ENCODE measurements around the gene MT1X. TPM values are rescaled to one million over a fixed set of nuclear protein-coding genes. Genes with fewer than 3 reads are reported as not detected.

The MT1X gene
- 28.8 TPM for total RNA-seq

DNA sequence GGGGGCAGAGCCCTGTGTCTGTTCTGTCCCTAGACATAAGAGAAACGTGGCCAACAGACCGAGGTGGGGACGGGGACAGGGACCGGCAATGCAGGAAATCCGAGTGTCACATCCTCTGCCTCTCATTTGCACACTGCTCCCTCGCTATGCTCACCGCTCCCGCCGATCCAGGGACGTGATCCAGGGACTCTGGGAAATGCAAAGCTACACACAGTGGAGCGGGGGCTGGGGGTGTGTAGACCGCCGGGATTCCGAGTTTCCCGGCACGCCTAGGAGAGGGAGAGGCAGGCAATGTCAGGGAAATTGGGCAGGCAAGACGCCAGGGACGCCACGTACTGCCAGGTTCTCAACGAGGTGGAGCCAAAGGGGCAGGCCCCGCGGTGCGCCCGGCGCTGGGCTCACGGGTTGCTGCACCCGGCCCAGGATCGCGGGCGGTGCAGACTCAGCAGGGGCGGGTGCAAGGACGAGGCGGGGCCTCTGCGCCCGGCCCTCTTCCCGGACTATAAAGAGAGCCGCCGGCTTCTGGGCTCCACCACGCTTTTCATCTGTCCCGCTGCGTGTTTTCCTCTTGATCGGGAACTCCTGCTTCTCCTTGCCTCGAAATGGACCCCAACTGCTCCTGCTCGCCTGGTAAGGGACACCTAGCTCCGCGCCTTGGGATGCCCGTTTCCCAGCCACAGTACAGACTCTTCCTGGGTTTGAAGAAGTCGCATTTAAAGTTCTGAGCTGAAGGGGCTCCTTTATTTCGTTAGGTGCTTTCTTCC is at the start of gene MT1X:
MT1X (plus strand) TSS at position 532 of the 764 bp plus-strand sequence; CDS start at position 603, 71 bp downstream.
- Histone ChIP-seq H3K9me3 (ENCODE audit: low read depth, low read length) (no peaks in the 10 kb centered on the region), H3K4me1 (ENCODE audit: insufficient read depth, low read length) (peaks cover 22% of the 10 kb centered on the region), H3K27me3 (ENCODE audit: insufficient read depth, low read length) (no peaks in the 10 kb centered on the region), H3K4me3 (ENCODE audit: low read length) (peak within 1 kb of the TSS; percentile 61)

DNA sequence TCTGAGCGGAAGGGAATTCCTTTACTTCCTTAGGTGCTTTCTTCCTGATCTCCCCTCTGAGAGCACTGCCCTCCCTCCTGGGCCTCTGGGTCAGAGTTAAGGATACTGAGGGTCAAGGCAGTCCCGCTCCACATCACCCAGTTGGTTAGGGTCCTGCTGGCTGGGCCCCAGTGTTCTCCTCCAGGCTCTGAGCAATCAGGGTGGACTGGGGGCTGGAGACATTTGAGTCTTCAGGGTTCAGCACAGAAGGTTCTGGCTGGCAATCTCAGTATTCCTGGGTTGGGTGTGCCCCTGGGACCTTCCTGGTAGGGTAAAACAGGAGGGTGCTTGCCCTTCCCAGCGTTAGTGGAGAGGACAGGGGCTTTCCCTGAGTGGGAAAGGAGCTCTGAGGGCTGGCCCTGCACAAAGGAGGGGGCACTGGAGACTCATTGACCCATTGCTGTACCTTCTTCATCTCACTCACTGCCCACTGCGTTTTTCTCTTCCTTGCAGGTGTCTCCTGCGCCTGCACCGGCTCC is 49.4 kb upstream of the MT1X start:
- Histone ChIP-seq H3K4me3 (ENCODE audit: low read length) (no peak overlapping the region), H3K4me1 (ENCODE audit: insufficient read depth, low read length) (peaks cover 18% of the 10 kb centered on the region), H3K9me3 (ENCODE audit: low read depth, low read length) (no peaks in the 10 kb centered on the region), H3K27me3 (ENCODE audit: insufficient read depth, low read length) (peaks cover 82% of the 10 kb centered on the region)

DNA sequence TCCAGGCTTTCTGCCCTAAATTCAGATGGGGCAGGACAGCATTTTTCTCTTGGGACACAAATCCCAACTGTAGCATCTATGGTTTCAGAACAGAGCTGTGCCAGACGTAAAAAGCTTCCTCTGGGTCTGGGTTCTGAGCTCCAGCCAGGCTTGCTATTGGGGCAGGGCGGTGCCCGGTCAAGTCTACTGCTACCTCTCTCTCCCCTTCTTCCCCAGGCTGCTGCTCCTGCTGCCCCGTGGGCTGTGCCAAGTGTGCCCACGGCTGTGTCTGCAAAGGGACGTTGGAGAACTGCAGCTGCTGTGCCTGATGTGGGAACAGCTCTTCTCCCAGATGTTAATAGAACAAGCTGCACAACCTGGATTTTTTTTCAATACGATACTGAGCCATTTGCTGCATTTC is 48.7 kb upstream of the MT1X start:
- Histone ChIP-seq H3K4me3 (ENCODE audit: low read length) (no peak overlapping the region), H3K4me1 (ENCODE audit: insufficient read depth, low read length) (peaks cover 24% of the 10 kb centered on the region), H3K9me3 (ENCODE audit: low read depth, low read length) (no peaks in the 10 kb centered on the region), H3K27me3 (ENCODE audit: insufficient read depth, low read length) (peaks cover 88% of the 10 kb centered on the region)

DNA sequence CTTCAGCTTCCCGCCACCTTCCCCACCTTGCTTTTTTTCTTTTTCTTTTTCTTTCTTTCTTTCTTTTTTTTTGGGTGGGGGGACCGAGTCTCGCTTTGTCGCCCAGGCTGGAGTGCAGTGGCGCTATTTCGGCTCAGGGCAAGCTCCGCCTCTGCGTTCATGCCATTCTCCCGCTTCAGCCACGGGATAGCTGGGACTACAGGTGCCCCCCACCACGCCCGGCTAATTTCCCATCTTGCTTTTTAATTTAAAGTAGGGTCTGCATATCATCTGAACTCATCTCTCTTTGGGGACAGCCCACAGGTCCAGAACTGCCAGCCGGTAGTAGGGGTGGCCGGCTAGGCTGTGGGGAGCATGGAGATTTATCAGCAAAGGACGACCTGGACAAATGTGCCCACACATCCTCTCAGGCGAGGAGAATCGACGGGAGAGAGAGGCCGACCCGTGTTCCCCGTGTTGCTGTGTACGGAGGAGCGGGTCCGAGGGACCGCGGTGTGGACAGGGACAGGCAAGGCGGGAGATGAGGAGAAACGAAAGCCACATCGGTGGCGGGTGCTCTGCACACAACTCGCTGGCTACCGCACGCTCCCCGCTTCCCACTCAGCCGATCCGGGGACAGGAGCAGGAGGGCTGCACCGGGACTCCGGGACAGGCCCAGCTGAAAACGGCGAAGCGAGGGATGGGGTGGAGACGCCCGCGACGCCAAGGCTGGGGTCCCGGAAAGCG is 47.4 kb upstream of the MT1X start:
- Histone ChIP-seq H3K27me3 (ENCODE audit: insufficient read depth, low read length) (peaks cover 100% of the 10 kb centered on the region), H3K4me1 (ENCODE audit: insufficient read depth, low read length) (peaks cover 26% of the 10 kb centered on the region), H3K4me3 (ENCODE audit: low read length) (no peak overlapping the region), H3K9me3 (ENCODE audit: low read depth, low read length) (no peaks in the 10 kb centered on the region)

DNA sequence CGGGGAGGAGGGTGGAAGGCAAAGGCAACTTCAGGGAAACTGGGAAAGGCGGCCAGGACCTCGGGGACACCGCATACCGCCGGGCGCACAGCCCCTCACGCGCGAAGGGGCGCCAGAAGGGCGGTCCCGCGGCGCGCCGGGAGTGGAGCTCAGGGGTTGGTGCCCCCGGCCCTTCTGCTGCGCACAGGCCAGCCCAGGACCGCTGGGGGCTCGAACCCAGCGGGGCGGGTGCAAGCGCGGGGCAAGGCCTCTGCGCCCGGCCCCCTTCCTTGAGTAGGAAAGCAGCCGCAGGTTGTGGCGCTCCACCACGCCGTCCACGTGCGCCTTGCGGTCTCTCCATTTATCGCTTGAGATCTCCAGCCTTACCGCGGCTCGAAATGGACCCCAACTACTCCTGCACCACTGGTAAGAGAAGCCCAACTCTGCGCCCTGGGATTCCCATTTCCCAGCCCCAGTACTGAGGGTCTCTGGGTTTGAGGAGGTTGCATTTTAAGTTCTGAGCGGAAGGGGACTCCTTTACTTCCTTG is 46.8 kb upstream of the MT1X start:
- Histone ChIP-seq H3K4me3 (ENCODE audit: low read length) (no peak overlapping the region), H3K9me3 (ENCODE audit: low read depth, low read length) (no peaks in the 10 kb centered on the region), H3K27me3 (ENCODE audit: insufficient read depth, low read length) (peaks cover 98% of the 10 kb centered on the region), H3K4me1 (ENCODE audit: insufficient read depth, low read length) (peaks cover 26% of the 10 kb centered on the region)

DNA sequence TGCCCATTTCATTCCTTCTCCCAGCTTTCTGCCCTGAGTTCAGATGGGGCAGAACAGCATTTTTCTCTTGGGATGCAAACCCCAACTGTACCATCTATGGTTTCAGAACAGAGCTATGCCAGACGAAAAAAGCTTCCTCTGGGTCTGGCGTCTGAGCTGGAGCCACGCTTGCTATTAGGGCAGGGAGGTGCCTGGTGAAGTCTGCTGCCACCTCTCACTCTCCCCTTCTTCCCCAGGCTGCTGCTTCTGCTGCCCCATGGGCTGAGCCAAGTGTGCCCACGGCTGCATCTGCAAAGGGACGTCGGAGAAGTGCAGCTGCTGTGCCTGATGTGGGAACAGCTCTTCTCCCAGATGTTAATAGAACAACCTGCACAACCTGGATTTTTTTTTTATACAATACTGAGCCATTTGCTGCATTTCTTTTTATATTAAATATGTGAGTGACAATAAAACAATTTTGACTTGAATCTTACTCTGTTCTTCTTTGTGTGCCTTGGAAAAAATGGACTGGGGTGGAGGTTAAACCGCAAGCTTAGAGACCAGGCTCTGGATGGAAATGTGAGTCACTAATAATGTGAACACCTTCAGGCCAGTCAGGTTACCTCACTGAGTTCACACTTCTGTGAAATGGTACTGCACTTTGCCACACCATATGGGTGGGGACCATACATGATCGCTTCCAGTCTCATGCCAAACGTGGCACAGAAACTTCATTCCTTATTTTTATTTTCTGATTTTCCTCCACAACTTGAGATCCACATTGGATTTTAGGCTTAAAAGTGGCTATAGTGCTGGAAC is 45.5 kb upstream of the MT1X start:
- Histone ChIP-seq H3K4me1 (ENCODE audit: insufficient read depth, low read length) (peaks cover 26% of the 10 kb centered on the region), H3K9me3 (ENCODE audit: low read depth, low read length) (no peaks in the 10 kb centered on the region), H3K4me3 (ENCODE audit: low read length) (no peak overlapping the region), H3K27me3 (ENCODE audit: insufficient read depth, low read length) (peaks cover 98% of the 10 kb centered on the region)

DNA sequence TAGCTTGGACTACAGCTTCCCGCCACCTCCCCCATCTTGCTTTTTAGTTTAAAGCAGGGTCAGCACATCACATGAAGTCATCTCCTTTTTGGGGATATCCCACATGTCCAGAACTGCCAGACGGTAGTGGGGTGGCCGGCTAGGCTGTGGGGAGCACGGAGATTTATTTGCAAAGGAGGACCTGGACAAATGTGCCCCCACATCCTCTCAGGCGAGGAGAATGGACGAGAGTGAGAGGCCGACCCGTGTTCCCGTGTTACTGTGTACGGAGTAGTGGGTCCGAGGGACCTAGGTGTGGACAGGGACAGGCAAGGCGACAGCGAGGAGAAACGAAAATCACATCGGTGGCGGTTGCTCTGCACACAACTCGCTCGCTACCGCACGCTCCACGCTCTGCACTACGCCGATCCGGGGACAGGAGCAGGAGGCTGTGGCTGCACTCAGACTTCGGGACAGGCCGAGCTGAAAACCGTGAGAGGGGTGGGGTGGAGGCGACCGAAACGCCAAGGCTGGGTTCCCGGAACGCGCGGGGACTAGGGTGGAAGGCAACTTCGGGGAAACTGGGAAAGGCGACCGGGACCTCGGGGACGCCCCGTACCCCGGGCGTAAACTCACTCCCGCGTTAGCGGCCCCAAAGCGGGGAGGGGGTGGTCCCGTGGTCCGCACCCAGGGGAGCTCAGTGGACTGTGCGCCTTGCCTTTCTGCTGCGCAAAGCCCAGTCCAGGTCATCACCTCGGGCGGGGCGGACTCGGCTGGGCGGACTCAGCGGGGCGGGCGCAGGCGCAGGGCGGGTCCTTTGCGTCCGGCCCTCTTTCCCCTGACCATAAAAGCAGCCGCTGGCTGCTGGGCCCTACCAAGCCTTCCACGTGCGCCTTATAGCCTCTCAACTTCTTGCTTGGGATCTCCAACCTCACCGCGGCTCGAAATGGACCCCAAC is 44.2 kb upstream of the MT1X start, which contains the start of gene MT1A:
MT1A (plus strand) TSS at position 853 of the 937 bp plus-strand sequence; CDS start at position 926, 73 bp downstream.
- H3K4me3 ChIP-seq (ENCODE audit: low read length), result no peak within 1 kb of the TSS
- peaks cover 25% of the 10 kb centered on the region for H3K4me1 ChIP-seq (ENCODE audit: insufficient read depth, low read length)
- peaks cover 96% of the 10 kb centered on the region for H3K27me3 ChIP-seq (ENCODE audit: insufficient read depth, low read length)
- no peaks in the 10 kb centered on the region for H3K9me3 ChIP-seq (ENCODE audit: low read depth, low read length)

DNA sequence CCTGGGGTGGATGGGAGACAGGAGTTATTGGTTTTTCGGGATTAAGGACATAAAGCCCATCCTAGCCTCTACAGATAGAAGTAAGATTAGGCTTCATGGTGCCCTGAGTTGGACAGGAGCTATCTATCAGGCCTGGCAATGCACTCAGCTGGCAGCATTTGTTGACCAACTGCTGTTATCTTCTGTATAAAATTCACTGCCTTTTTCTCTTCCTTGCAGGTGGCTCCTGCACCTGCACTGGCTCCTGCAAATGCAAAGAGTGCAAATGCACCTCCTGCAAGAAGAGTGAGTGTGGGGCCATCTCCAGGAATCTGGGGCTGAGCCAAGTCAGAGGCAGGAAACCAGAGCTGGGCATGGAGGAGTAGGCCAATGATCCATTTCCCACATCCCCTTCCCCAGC is 43.2 kb upstream of the MT1X start:
- no peak overlapping the region for H3K4me3 ChIP-seq (ENCODE audit: low read length)
- peaks cover 94% of the 10 kb centered on the region for H3K27me3 ChIP-seq (ENCODE audit: insufficient read depth, low read length)
- no peaks in the 10 kb centered on the region for H3K9me3 ChIP-seq (ENCODE audit: low read depth, low read length)
- H3K4me1 ChIP-seq (ENCODE audit: insufficient read depth, low read length), result peaks cover 34% of the 10 kb centered on the region

DNA sequence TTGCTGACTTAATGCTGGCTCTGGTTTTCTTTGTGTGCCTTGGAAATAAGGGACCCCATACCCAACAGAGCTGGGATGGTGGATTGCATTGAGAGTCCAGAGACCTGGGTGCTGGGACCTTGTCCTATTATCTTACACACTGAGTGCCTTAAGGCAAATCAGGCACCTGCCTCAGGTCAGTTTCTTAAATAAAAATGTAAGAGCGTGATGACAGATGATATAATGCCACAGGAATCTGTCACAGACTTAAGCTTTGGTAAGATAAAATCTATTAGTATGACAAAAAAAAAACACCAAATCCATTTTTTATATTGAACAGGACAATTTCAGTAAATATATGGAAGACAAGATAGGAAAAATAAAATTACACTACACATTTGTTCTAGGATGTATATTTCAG is 42.2 kb upstream of the MT1X start:
- no peak overlapping the region for H3K4me3 ChIP-seq (ENCODE audit: low read length)
- peaks cover 94% of the 10 kb centered on the region for H3K27me3 ChIP-seq (ENCODE audit: insufficient read depth, low read length)
- peaks cover 32% of the 10 kb centered on the region for H3K4me1 ChIP-seq (ENCODE audit: insufficient read depth, low read length)
- H3K9me3 ChIP-seq (ENCODE audit: low read depth, low read length), result no peaks in the 10 kb centered on the region

DNA sequence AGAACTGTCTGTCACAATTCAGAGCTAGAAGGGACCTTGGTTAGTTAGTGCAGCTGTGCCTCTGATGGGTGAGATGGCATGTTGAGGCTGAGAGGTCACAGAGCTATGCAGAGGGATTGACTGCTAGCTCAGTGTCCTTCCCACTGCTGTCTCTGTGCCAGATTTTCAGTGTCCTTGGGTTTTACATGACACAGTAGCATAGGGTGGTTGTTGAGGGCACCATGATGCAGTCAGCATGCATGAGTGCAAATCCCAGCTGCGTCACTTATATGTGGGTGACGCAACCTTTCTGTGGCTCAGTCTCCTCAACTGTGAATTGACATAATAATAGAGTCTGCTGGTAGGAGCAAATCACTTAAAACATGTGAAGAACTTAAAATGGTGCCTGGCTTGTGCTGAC is 41.1 kb upstream of the MT1X start:
- peaks cover 93% of the 10 kb centered on the region for H3K27me3 ChIP-seq (ENCODE audit: insufficient read depth, low read length)
- no peaks in the 10 kb centered on the region for H3K9me3 ChIP-seq (ENCODE audit: low read depth, low read length)
- H3K4me3 ChIP-seq (ENCODE audit: low read length), result no peak overlapping the region
- H3K4me1 ChIP-seq (ENCODE audit: insufficient read depth, low read length), result peaks cover 27% of the 10 kb centered on the region

DNA sequence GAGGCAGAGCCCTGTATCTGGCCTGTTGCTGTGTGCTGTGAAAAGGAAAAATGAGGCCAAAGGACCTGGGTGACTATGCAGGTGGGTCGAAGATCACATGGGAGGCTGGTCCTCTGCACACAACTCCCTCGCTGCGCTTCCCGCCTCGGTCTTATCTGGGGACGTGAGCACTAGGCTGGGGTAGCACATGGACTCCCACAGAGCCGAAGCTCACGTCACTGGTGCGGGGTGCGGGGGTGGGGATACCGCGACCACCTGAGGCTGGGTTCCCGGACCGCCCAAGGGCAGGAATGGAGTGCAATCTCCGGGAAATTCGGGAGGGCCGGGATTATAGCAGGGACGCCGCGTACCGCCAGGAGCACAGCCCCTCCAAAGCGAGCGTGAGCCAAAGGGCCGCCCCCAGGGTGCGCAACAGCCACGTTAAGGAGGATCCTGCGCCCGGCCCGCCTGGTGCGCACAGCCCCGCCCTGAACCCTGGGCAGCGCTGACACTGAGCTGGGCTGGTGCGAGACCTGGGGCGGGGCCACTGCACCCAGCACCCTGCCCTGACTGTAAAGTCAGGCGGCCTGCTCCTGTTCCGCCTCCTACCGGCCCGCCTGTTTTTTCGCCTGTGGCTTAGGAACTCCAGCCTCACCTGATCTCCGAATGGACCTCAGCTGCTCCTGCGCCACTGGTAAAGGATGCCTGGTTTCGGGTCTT is 39.0 kb upstream of the MT1X start:
- Histone ChIP-seq H3K4me1 (ENCODE audit: insufficient read depth, low read length) (peaks cover 22% of the 10 kb centered on the region), H3K4me3 (ENCODE audit: low read length) (no peak overlapping the region), H3K27me3 (ENCODE audit: insufficient read depth, low read length) (peaks cover 87% of the 10 kb centered on the region), H3K9me3 (ENCODE audit: low read depth, low read length) (no peaks in the 10 kb centered on the region)

DNA sequence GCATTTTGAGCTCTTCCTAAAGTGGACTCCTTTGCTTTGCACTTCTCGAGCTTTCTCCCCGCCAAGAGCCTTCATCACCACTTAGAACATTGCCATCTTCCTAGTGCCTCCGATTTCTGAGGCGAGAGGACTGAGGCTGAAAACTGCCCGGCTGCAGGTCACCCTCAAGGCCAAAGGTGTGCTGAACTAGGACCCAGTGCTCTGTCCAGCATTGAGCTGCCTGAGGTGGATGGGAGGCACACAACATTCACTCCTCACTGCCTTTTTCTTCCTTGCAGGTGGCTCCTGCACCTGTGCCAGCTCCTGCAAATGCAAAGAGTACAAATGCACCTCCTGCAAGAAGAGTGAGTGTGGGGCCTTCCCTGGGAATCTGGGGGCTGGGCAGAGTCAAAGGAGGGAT is 38.4 kb upstream of the MT1X start:
- Histone ChIP-seq H3K9me3 (ENCODE audit: low read depth, low read length) (no peaks in the 10 kb centered on the region), H3K4me1 (ENCODE audit: insufficient read depth, low read length) (peaks cover 17% of the 10 kb centered on the region), H3K27me3 (ENCODE audit: insufficient read depth, low read length) (peaks cover 87% of the 10 kb centered on the region), H3K4me3 (ENCODE audit: low read length) (no peak overlapping the region)

DNA sequence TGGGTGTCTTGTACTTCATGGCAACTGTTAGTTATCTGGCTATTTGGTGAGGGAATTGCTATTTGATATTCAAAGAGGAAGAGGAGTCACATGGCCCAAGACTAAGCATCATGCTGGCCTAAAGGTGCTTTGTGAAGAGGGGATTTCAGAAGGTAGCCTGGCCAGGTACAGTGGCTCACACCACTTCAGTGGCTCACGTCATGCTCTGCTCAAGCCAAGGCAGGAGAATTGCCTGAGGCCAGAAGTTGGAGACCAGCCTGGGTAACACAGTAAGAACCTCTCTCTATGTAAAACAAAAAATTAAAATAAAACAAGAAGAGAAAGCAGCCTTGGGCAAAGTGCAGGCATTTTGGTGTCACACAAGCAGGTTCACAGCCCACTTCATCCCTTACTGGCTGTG is 37.0 kb upstream of the MT1X start:
- Histone ChIP-seq H3K27me3 (ENCODE audit: insufficient read depth, low read length) (peaks cover 83% of the 10 kb centered on the region), H3K9me3 (ENCODE audit: low read depth, low read length) (no peaks in the 10 kb centered on the region), H3K4me1 (ENCODE audit: insufficient read depth, low read length) (peaks cover 17% of the 10 kb centered on the region), H3K4me3 (ENCODE audit: low read length) (no peak overlapping the region)

Data from mononuclear cell (primary cell).